OCI-LY7 (cell line): ENCODE results near the gene CCDC9B.

Source experiments
- EZH2phosphoT487 ChIP-seq: fragments of 200-600 bp; sonication (generic); IDR thresholded peaks from 2 replicates; pipeline ENCODE4 v1.6.1; 2018; ENCODE audit warnings: low read depth, borderline replicate concordance, mild to moderate bottlenecking, mixed run types, antibody characterized with exemption, low read length, moderate library complexity, mixed read lengths
- TF ChIP-seq, protein P1 (sequence below): fragments of 200-600 bp; sonication (generic); conservative IDR thresholded peaks from 2 replicates; pipeline ENCODE4 v1.5.1; 2014; ENCODE audit warnings: mild to moderate bottlenecking, antibody characterized with exemption, low read length, moderate library complexity, mixed read lengths

DNA sequence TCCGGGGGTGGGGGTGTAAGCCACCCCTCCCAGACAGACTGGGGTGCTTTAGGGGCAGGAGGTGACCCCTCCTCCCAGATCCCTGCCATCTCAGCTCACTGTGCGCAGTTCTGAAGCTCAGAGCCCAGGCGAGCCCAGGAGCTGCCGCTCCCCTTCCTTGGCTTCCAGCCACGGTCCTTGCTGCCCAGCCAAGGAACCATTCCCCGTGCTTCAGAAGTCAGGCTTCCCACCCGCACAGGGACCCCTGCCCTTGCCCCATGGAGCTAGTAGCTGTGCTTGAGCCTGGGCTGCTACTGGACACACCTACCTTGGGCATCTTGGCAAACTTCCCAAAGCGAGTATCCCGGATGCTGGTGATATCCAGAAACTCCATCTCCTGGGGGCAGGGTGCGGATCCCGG lies 37.8 kb downstream of the CCDC9B start:
- TF ChIP-seq, protein P1, sequence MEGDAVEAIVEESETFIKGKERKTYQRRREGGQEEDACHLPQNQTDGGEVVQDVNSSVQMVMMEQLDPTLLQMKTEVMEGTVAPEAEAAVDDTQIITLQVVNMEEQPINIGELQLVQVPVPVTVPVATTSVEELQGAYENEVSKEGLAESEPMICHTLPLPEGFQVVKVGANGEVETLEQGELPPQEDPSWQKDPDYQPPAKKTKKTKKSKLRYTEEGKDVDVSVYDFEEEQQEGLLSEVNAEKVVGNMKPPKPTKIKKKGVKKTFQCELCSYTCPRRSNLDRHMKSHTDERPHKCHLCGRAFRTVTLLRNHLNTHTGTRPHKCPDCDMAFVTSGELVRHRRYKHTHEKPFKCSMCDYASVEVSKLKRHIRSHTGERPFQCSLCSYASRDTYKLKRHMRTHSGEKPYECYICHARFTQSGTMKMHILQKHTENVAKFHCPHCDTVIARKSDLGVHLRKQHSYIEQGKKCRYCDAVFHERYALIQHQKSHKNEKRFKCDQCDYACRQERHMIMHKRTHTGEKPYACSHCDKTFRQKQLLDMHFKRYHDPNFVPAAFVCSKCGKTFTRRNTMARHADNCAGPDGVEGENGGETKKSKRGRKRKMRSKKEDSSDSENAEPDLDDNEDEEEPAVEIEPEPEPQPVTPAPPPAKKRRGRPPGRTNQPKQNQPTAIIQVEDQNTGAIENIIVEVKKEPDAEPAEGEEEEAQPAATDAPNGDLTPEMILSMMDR: no peak
- TF ChIP-seq EZH2phosphoT487: no peak
